ENCODE data around the gene ARPC1B.

DNA sequence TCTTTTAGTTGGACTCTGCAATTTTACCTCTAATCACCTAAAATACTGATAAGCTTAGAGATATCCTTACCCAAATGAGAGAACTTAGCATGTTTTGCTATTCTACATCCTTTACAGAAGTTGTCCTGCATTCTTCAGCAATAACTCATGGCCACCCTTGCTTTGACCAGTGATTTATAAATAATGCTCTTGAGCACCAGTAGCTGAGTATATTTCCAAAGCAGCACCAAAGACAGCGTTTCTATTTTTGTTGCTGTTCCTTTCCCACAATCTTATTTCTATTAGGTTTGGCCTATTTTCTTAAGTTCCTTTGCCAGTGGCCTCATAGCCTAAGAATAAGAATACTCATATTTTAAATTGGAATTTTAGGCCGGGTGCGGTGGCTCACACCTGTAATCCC, 33.9 kb upstream of the ARPC1B start:
- TF ChIP-seq, protein P1, sequence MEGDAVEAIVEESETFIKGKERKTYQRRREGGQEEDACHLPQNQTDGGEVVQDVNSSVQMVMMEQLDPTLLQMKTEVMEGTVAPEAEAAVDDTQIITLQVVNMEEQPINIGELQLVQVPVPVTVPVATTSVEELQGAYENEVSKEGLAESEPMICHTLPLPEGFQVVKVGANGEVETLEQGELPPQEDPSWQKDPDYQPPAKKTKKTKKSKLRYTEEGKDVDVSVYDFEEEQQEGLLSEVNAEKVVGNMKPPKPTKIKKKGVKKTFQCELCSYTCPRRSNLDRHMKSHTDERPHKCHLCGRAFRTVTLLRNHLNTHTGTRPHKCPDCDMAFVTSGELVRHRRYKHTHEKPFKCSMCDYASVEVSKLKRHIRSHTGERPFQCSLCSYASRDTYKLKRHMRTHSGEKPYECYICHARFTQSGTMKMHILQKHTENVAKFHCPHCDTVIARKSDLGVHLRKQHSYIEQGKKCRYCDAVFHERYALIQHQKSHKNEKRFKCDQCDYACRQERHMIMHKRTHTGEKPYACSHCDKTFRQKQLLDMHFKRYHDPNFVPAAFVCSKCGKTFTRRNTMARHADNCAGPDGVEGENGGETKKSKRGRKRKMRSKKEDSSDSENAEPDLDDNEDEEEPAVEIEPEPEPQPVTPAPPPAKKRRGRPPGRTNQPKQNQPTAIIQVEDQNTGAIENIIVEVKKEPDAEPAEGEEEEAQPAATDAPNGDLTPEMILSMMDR (IDR thresholded peaks at IDR 0.05 in 8 of 11, conservative IDR thresholded peaks at IDR 0.05 in 3 of 11), result no peak
- TF ChIP-seq POLR2A (IDR thresholded peaks at IDR 0.05) (no peak), POLR2AphosphoS5 (IDR thresholded peaks at IDR 0.05) (no peak)
